K562 (cell line): ENCODE results near the gene ABCG2. TPM values are rescaled to one million over a fixed set of nuclear protein-coding genes. Genes with fewer than 3 reads are reported as not detected.

Experiments
- ATAC-seq: fragments of 200-7000 bp; cut with Tn5 transposase; 3 replicates; pipeline ENCODE4 v1.9.1; 2020; ENCODE audit warnings: moderate library complexity
- BruUV-seq: library from RNA; stranded (reverse); fragments of 400-500 nt; replicated peaks from 2 replicates; lab custom pipeline; 2021; lab: Mats Ljungman, UMichigan
- CTCF ChIA-PET: fragments of 300-600 bp; formaldehyde crosslinking; extraction: SDS; loops from one replicate; lab custom pipeline; 2021; ENCODE audit warnings: low intra/inter-chr PET ratio; lab: Yijun Ruan, JAX
- POLR2A ChIA-PET: fragments of 300-600, 350-650 bp; sonication (Branson Sonifier 250); formaldehyde crosslinking; extraction: SDS; loops from one replicate; lab custom pipeline; 2021; ENCODE audit warnings: antibody characterized with exemption, inconsistent platforms; lab: Yijun Ruan, JAX
- DNase-seq, 4 experiments: peaks; one replicate each; pipeline versions ENCODE4 v3.0.0 to v3.0.0-alpha.2; 2011 to 2018; ENCODE audit warnings: low spot score in 3 of 4, mixed read lengths in 3 of 4; ENCODE audit errors: extremely low read depth in 1 of 4
- FAIRE-seq: peaks from 2 replicates; lab custom pipeline; 2011; peaks lifted over from hg19 to GRCh38; lab: Jason Lieb, UNC
- H2AFZ ChIP-seq: 2 replicates; pipeline ENCODE4 v1.6.0; 2011; ENCODE audit warnings: low read depth, low read length, control low read depth, inconsistent platforms
- H3K27ac ChIP-seq: fragments of 200-600 bp; 3 replicates; pipeline ENCODE4 v1.8.0; 2011; ENCODE audit warnings: low read depth, mild to moderate bottlenecking, control low read depth, inconsistent platforms, low read length, moderate library complexity, mixed read lengths; ENCODE audit errors: extremely low read depth
- H3K27me3 ChIP-seq, 2 experiments: fragments of 300-600 bp in 1 of 2; 2 replicates in 1 of 2; 3 replicates in 1 of 2; pipeline versions ENCODE4 v1.6.0 to v1.8.0; 2011; ENCODE audit warnings: inconsistent platforms in 2 of 2, low read length in 2 of 2, mild to moderate bottlenecking in 1 of 2, mixed read lengths in 1 of 2, moderate library complexity in 1 of 2; ENCODE audit not compliant: control insufficient read depth in 2 of 2, insufficient read depth in 2 of 2
- H3K36me3 ChIP-seq: fragments of 300-600 bp; 3 replicates; pipeline ENCODE4 v1.8.0; 2011; ENCODE audit warnings: mild to moderate bottlenecking, low read length, inconsistent platforms; ENCODE audit not compliant: control insufficient read depth, insufficient read depth
- H3K4me1 ChIP-seq, 2 experiments: fragments of 200-600 bp in 1 of 2; replicated peaks in 1 of 2; 2 replicates in 1 of 2; 3 replicates in 1 of 2; pipeline versions ENCODE4 v1.5.1 to v1.8.0; 2011; ENCODE audit warnings: inconsistent platforms in 2 of 2, low read length in 2 of 2, mild to moderate bottlenecking in 1 of 2, mixed read lengths in 1 of 2, moderate library complexity in 1 of 2; ENCODE audit not compliant: control insufficient read depth in 2 of 2, insufficient read depth in 2 of 2
- H3K4me2 ChIP-seq: 2 replicates; pipeline ENCODE4 v1.6.1; 2011; ENCODE audit warnings: low read length, control low read depth, inconsistent platforms, mixed read lengths; ENCODE audit not compliant: insufficient read depth
- H3K4me3 ChIP-seq: fragments of 200-600 bp; sonication (generic), shearing (Covaris generic); 2 replicates; pipeline ENCODE4 v1.5.1; 2016; ENCODE audit warnings: control low read depth, inconsistent platforms
- H3K79me2 ChIP-seq: fragments of 200-600 bp; 3 replicates; pipeline ENCODE4 v1.8.0; 2011; ENCODE audit warnings: low read length, inconsistent platforms; ENCODE audit not compliant: control insufficient read depth, insufficient read depth
- H3K9ac ChIP-seq, 2 experiments: 2 replicates each; pipeline versions ENCODE4 v1.6.0 to v1.6.1; 2011; ENCODE audit warnings: low read depth in 2 of 2, low read length in 2 of 2, control low read depth in 1 of 2, inconsistent platforms in 1 of 2, mild to moderate bottlenecking in 1 of 2, mixed read lengths in 1 of 2; ENCODE audit not compliant: insufficient read depth in 1 of 2
- H3K9me1 ChIP-seq: one replicate; pipeline ENCODE4 v1.6.0; 2011; ENCODE audit warnings: inconsistent platforms, mild to moderate bottlenecking, low read length, moderate library complexity; ENCODE audit not compliant: control insufficient read depth, insufficient read depth
- H3K9me3 ChIP-seq: replicated peaks from 2 replicates; pipeline ENCODE4 v1.5.1; 2011; ENCODE audit warnings: low read depth, low read length, inconsistent platforms; ENCODE audit not compliant: control insufficient read depth, insufficient read depth
- H4K20me1 ChIP-seq: replicated peaks from 2 replicates; pipeline ENCODE4 v1.6.1; 2011; ENCODE audit warnings: low read length, inconsistent platforms, mixed read lengths; ENCODE audit not compliant: control insufficient read depth, insufficient read depth
- ATF4 ChIP-seq: fragments of 450-650 bp; formaldehyde crosslinking; IDR thresholded peaks from 2 replicates; pipeline ENCODE4 v1.4.0; 2022; ENCODE audit warnings: mild to moderate bottlenecking, moderate library complexity
- MYBL2 ChIP-seq, 2 experiments: fragments of 450-650 bp in 1 of 2; sonication (generic) in 1 of 2; formaldehyde crosslinking in 1 of 2; IDR thresholded peaks; 2 replicates each; pipeline versions ENCODE4 v1.6.1 to v1.8.1; 2017 to 2022; ENCODE audit warnings: borderline replicate concordance in 1 of 2, inconsistent platforms in 1 of 2, low read depth in 1 of 2, mild to moderate bottlenecking in 1 of 2, missing genetic modification reagents in 1 of 2, moderate library complexity in 1 of 2
- NEUROD1 ChIP-seq: fragments of 150-350 bp; IDR thresholded peaks from 2 replicates; pipeline ENCODE4 v1.6.1; 2014; ENCODE audit warnings: borderline replicate concordance, low read length, low read depth; ENCODE audit not compliant: partially characterized antibody
- RAD21 ChIP-seq, 2 experiments: fragments of 250-450 bp in 1 of 2; fragments of 450-650 bp in 1 of 2; sonication (Bioruptor Pico) in 1 of 2; formaldehyde crosslinking in 1 of 2; IDR thresholded peaks in 1 of 2; conservative IDR thresholded peaks in 1 of 2; 2 replicates each; pipeline versions ENCODE4 v1.4.0 to v1.8.0; 2020 to 2022; ENCODE audit warnings: mild to moderate bottlenecking in 2 of 2, moderate library complexity in 1 of 2
- RNF2 ChIP-seq: sonication (generic); IDR thresholded peaks from 2 replicates; pipeline ENCODE4 v1.6.1; 2016
- ZSCAN32 ChIP-seq: fragments of 450-650 bp; formaldehyde crosslinking; IDR thresholded peaks from 2 replicates; pipeline ENCODE4 v1.4.0; 2020; ENCODE audit warnings: mild to moderate bottlenecking, moderate library complexity
- WGBS: fragments of 100-300 bp; shearing (Covaris generic); methylation state at CpG from one replicate; pipeline ENCODE4 v1.1.6; 2016; ENCODE audit warnings: low coverage, mixed read lengths; ENCODE audit not compliant: insufficient coverage; ENCODE audit errors: missing lambda C conversion rate; 5-methylcytosine and 5-hydroxymethylcytosine counted together
- in situ Hi-C: fragments of 300-500 bp; cut with MboI; formaldehyde crosslinking; loops from 4 replicates; pipeline ENCODE4 v1.15.0; 2018; ENCODE audit warnings: inconsistent platforms, mixed read lengths
- intact Hi-C: fragments of 100-400 bp; cut with micrococcal nuclease; formaldehyde crosslinking; loops from 2 replicates; pipeline ENCODE4 v1.14.2; 2022
- polyA plus RNA-seq, 8 experiments: library from polyadenylated mRNA; depleted of rRNA in 4 of 8; stranded (reverse) in 5 of 8; unstranded in 3 of 8; fragments of >200 nt; fragmentation: Nextera tagmentation in 2 of 8; fragmentation: Illumina TruSeq in 1 of 8; extraction: Ambion mirVana in 2 of 8; extraction: Trizol in 1 of 8; gene quantifications; 2 replicates each; pipeline versions ENCODE4 v1.2.1 to v1.2.3, GENCODE V29; 2011 to 2014; ENCODE audit warnings: inconsistent platforms in 1 of 8, missing spikeins in 1 of 8
- total RNA-seq, 7 experiments: library from RNA; depleted of rRNA in 6 of 7; stranded (reverse); fragments of >200 nt in 6 of 7; fragmentation: Illumina TruSeq in 2 of 7; extraction: Trizol in 2 of 7; gene quantifications; 2 replicates each; pipeline versions ENCODE4 v1.2.1 to v1.2.3, GENCODE V29; 2011 to 2021; ENCODE audit warnings: low replicate concordance in 1 of 7

Gene ABCG2
- total and polyA plus RNA-seq, 9 of the 15 experiments (the other 6 are each of a cell fraction or from before 2014, with no cell fraction given), result 0.01 to 0.36 (median 0.11) TPM; not detected in 4

- WGBS, result 0% methylated on average over 2 of the region's 2 CpGs
- intact Hi-C loops (no loop called here), in situ Hi-C loops (no loop called here)
- no TSS peak for BruUV-seq
- no peaks in the 10 kb centered on the region for H3K9me1 ChIP-seq
- H3K79me2 ChIP-seq, result no peaks in the 10 kb centered on the region
- no peak overlapping the region for H3K9ac ChIP-seq
- ChIA-PET CTCF (no interaction called here), POLR2A (no interaction called here)
- H3K4me1 ChIP-seq, result no peaks in the 10 kb centered on the region
- ATAC-seq (no peak), FAIRE-seq (no peak), DNase-seq (no peak)
- no peak overlapping the region for H3K4me2 ChIP-seq
- TF ChIP-seq RNF2, result no peak
- no peak for TF ChIP-seq RAD21 (CRISPR knock-in tag; conservative IDR thresholded peaks at IDR 0.05 in 1 of 2, IDR thresholded peaks at IDR 0.05 in 1 of 2)
- TF ChIP-seq ZSCAN32 (CRISPR knock-in tag), result no peak
- H3K27me3 ChIP-seq, result peaks cover 0 to 10% of the 10 kb centered on the region in 2 experiments; a peak in 2 of 5 replicates
- H3K36me3 ChIP-seq, result no peaks in the 10 kb centered on the region
- H3K9me3 ChIP-seq, result no peaks in the 10 kb centered on the region
- no peak overlapping the region for H3K27ac ChIP-seq
- no peak overlapping the region for H2AFZ ChIP-seq
- no peaks in the 10 kb centered on the region for H4K20me1 ChIP-seq
- no peak overlapping the region for H3K4me3 ChIP-seq
Measured at GRCh38 chr4:88148560-88148959, 9.9 kb downstream of the ABCG2 start.

GRCh38 chr4:88147799-88148217 lies 10.6 kb downstream of the ABCG2 start:
- no peaks in the 10 kb centered on the region for H3K36me3 ChIP-seq
- H3K27me3 ChIP-seq, result peaks cover 0 to 10% of the 10 kb centered on the region in 2 experiments; a peak in 2 of 5 replicates
- in situ Hi-C loops, result no loop called here
- no peaks in the 10 kb centered on the region for H3K9me1 ChIP-seq
- FAIRE-seq, result no peak
- intact Hi-C loops, result no loop called here
- no peaks in the 10 kb centered on the region for H3K4me1 ChIP-seq
- BruUV-seq, result no TSS peak
- no peaks in the 10 kb centered on the region for H3K9me3 ChIP-seq
- WGBS, result 1% methylated on average over 4 of the region's 4 CpGs
- no peaks in the 10 kb centered on the region for H4K20me1 ChIP-seq
- no peak for ATAC-seq
- H3K4me3 ChIP-seq, result no peak overlapping the region
- no peak overlapping the region for H3K9ac ChIP-seq
- POLR2A ChIA-PET, result no interaction called here
- CTCF ChIA-PET, result no interaction called here
- no peak for DNase-seq
- H3K79me2 ChIP-seq, result no peaks in the 10 kb centered on the region
- no peak overlapping the region for H2AFZ ChIP-seq
- TF ChIP-seq MYBL2 (IDR thresholded peaks at IDR 0.05; ENCODE audit: low read depth) (no peak), MYBL2 (CRISPR knock-in tag; IDR thresholded peaks at IDR 0.05; ENCODE audit: borderline replicate concordance) (no peak), NEUROD1 (no peak), ATF4 (CRISPR knock-in tag) (no peak)
- H3K4me2 ChIP-seq, result no peak overlapping the region
- no peak overlapping the region for H3K27ac ChIP-seq
